HFFc6 (cell line): ENCODE results near the gene KCNH3. TPM values are rescaled to one million over a fixed set of nuclear protein-coding genes. Genes with fewer than 3 reads are reported as not detected.
A peak's percentile ranks its signal among the peaks of the same experiment; 100 is the strongest.

Source experiments
- DNase-seq: peaks from one replicate; pipeline ENCODE4 v3.0.0-alpha.2; 2018
- H3K27ac Mint-ChIP-seq: 2 replicates; pipeline ENCODE4 v1.8.0; 2020; ENCODE audit warnings: mild to moderate bottlenecking, mixed read lengths
- H3K27me3 Mint-ChIP-seq: 2 replicates; pipeline ENCODE4 v1.8.0; 2021; ENCODE audit warnings: mild to moderate bottlenecking, moderate library complexity, mixed read lengths; ENCODE audit not compliant: insufficient read depth
- H3K36me3 Mint-ChIP-seq: 2 replicates; pipeline ENCODE4 v1.8.0; 2021; ENCODE audit warnings: low read depth, mixed read lengths
- H3K4me1 Mint-ChIP-seq: 2 replicates; pipeline ENCODE4 v1.8.0; 2020; ENCODE audit warnings: low read depth, mixed read lengths
- H3K4me3 Mint-ChIP-seq: 2 replicates; pipeline ENCODE4 v1.8.0; 2020; ENCODE audit warnings: mild to moderate bottlenecking, moderate library complexity, mixed read lengths
- H3K9me3 Mint-ChIP-seq: 2 replicates; pipeline ENCODE4 v1.8.0; 2020; ENCODE audit warnings: mild to moderate bottlenecking, mixed read lengths
- total RNA-seq, 6 experiments: library from RNA; stranded (reverse); fragmentation: NEBNext Ultra II Directional; extraction: Animal tissue kit (Norgen Biotek cat#: 25700); gene quantifications; 2 replicates in 1 of 6; 3 replicates in 5 of 6; pipeline ENCODE4 v1.2.3, GENCODE V29; 2021
- TF ChIP-seq, protein P1 (sequence below): fragments of 200-600 bp; sonication (generic); IDR thresholded peaks from 2 replicates; pipeline ENCODE4 v1.5.0; 2021; ENCODE audit warnings: antibody characterized with exemption, mild to moderate bottlenecking

Gene KCNH3
- total RNA-seq, 6 experiments from 2014 or later: 0.05 to 0.10 TPM; not detected in 4

DNA sequence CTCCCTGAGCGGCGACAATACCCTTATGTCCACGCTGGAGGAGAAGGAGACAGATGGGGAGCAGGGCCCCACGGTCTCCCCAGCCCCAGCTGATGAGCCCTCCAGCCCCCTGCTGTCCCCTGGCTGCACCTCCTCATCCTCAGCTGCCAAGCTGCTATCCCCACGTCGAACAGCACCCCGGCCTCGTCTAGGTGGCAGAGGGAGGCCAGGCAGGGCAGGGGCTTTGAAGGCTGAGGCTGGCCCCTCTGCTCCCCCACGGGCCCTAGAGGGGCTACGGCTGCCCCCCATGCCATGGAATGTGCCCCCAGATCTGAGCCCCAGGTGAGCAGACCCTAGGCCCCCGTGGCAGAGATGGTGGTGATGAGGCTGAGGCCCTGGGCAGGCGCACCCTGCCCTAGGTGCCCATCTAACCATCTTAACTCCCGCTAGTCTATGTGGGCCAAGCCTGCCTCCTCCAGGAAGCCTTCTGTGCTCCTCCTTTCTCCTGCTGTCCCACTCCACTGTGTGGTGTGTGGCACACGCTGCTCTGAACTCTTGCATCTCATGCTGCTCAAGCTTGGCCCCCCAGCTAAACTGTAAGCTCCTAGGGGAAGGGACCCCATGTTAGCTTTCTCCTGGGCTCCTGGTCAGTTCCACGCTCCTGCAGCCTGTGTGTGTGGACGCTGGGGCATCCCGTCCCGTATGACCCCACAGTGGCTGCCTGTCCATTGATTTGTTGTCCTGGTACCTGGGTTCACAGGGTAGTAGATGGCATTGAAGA lies 17.0 kb downstream of the KCNH3 start:
- H3K9me3 Mint-ChIP-seq: no peaks in the 10 kb centered on the region
- DNase-seq: no peak
- TF ChIP-seq, protein P1, sequence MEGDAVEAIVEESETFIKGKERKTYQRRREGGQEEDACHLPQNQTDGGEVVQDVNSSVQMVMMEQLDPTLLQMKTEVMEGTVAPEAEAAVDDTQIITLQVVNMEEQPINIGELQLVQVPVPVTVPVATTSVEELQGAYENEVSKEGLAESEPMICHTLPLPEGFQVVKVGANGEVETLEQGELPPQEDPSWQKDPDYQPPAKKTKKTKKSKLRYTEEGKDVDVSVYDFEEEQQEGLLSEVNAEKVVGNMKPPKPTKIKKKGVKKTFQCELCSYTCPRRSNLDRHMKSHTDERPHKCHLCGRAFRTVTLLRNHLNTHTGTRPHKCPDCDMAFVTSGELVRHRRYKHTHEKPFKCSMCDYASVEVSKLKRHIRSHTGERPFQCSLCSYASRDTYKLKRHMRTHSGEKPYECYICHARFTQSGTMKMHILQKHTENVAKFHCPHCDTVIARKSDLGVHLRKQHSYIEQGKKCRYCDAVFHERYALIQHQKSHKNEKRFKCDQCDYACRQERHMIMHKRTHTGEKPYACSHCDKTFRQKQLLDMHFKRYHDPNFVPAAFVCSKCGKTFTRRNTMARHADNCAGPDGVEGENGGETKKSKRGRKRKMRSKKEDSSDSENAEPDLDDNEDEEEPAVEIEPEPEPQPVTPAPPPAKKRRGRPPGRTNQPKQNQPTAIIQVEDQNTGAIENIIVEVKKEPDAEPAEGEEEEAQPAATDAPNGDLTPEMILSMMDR: no peak
- no peak overlapping the region for H3K4me3 Mint-ChIP-seq
- H3K27me3 Mint-ChIP-seq: peaks cover 8% of the 10 kb centered on the region; the same call in 1 of the 2 replicates
- H3K27ac Mint-ChIP-seq: no peak overlapping the region; the same call in 1 of the 2 replicates
- H3K36me3 Mint-ChIP-seq: peaks cover 19% of the 10 kb centered on the region
- no peaks in the 10 kb centered on the region for H3K4me1 Mint-ChIP-seq

DNA sequence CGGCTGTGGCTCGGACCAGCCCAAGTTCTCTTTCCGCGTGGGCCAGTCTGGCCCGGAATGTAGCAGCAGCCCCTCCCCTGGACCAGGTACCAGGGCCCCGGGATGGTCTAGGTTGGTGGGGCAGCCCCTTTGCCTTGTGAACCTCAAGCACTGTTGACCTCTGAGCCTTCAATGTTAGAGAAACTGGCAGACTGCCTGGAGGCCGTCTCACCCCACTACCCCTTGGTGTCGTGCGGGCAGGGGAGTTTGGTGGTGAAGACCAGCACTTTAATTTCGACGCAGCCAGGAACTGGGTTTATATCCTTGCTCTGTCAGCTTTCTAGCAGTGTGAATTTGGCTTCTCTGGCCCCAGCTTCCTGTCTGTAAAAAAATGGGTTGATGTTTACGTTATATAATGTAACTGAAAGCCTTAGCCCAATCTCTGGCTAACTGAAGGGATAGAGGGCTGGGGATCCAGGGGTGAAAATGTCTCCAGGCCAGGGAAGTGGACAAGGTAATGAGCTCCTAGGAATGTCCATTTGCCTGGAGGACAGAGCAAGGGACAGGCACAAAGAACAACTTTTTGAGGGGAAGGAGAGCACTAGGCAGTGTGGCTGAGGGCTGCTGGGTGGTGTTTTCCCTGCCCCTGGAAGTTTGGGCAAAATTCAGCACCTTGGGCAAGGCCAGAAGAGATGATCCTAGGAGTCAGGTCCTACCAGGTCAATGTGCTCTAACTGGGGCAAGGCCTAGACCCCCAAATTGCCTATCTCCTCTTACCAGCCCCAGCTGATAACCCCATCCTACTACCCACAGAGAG lies 17.8 kb downstream of the KCNH3 start:
- Mint-ChIP-seq H3K36me3 (peaks cover 19% of the 10 kb centered on the region), H3K27me3 (peaks cover 7% of the 10 kb centered on the region; the same call in 1 of the 2 replicates), H3K4me1 (no peaks in the 10 kb centered on the region), H3K9me3 (no peaks in the 10 kb centered on the region), H3K4me3 (no peak overlapping the region), H3K27ac (no peak overlapping the region)
- TF ChIP-seq, protein P1: no peak
- no peak for DNase-seq

DNA sequence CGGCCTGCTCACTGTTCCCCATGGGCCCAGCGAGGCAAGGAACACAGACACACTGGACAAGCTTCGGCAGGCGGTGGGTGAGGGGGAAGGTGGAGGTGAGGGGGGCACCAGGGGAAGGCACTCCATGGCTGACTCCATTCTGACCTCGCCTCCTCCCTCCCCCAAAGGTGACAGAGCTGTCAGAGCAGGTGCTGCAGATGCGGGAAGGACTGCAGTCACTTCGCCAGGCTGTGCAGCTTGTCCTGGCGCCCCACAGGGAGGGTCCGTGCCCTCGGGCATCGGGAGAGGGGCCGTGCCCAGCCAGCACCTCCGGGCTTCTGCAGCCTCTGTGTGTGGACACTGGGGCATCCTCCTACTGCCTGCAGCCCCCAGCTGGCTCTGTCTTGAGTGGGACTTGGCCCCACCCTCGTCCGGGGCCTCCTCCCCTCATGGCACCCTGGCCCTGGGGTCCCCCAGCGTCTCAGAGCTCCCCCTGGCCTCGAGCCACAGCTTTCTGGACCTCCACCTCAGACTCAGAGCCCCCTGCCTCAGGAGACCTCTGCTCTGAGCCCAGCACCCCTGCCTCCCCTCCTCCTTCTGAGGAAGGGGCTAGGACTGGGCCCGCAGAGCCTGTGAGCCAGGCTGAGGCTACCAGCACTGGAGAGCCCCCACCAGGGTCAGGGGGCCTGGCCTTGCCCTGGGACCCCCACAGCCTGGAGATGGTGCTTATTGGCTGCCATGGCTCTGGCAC lies 18.5 kb downstream of the KCNH3 start:
- Mint-ChIP-seq H3K27me3 (0 out of 2 replicates have a peak, but pooled peaks cover 3% of the 10 kb centered on the region), H3K4me1 (no peaks in the 10 kb centered on the region), H3K4me3 (no peak overlapping the region), H3K36me3 (peaks cover 19% of the 10 kb centered on the region), H3K9me3 (no peaks in the 10 kb centered on the region), H3K27ac (no peak overlapping the region)
- no peak for DNase-seq
- TF ChIP-seq, protein P1: no peak

DNA sequence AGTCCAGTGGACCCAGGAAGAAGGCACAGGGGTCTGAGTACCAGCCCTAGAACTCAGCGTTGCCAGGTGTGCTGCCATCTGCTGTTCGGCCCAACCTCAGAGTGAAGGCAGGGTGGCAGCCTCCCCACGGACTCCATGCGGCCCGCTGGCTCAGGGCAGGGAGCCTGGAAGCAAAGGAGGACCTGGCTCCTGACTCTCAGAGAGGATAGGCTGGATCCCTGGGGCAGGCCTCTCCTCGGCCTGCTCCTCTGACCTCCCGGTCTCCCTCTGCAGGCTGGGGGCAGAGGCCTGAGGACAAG lies 19.0 kb downstream of the KCNH3 start:
- Mint-ChIP-seq H3K4me3 (no peak overlapping the region), H3K27ac (no peak overlapping the region), H3K27me3 (0 out of 2 replicates have a peak, but pooled peaks cover 3% of the 10 kb centered on the region), H3K4me1 (no peaks in the 10 kb centered on the region), H3K36me3 (peaks cover 19% of the 10 kb centered on the region), H3K9me3 (no peaks in the 10 kb centered on the region)
- TF ChIP-seq, protein P1: peak; percentile 53
- DNase-seq: no peak

DNA sequence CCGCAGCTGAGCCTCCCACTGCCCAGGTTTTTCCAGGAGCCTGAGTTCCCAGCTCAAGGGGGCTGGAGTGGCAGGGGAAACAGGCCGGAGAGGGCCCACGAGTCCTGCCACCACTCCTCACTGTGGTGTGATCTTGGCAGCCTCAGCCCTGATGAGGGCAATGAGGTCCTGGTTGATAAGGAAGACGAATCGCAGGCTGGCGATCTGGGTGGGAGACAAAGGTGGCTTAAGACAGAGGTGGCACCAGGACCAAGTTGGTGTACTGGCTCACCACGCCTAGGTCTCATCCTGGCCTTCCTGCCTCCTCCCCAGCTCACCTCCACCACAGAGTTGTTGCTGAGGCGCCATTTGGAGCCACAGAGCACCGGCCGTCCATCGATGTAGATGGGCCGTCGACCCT lies 19.7 kb downstream of the KCNH3 start:
- no peaks in the 10 kb centered on the region for H3K9me3 Mint-ChIP-seq
- peaks cover 20% of the 10 kb centered on the region for H3K36me3 Mint-ChIP-seq
- H3K4me3 Mint-ChIP-seq: no peak overlapping the region
- no peaks in the 10 kb centered on the region for H3K27me3 Mint-ChIP-seq
- DNase-seq: no peak
- no peak overlapping the region for H3K27ac Mint-ChIP-seq
- H3K4me1 Mint-ChIP-seq: no peaks in the 10 kb centered on the region
- TF ChIP-seq, protein P1: no peak
